Activated naive CD4-positive, alpha-beta T cell treated with anti-CD3 and anti-CD28 coated beads, Interleukin-2, amount 10 ng/mL, durations not matched to agents 7 days and 5 days (primary cell): ENCODE measurements around the gene PGAP3.
"Not testable (repeated sequence)": the region's sequence is repeated elsewhere in the genome, so short reads cannot be mapped to it uniquely, and the experiment has no call there.

Experiments used
- CTCF ChIA-PET: fragments of 350-600 bp; sonication (Branson Sonifier 250); formaldehyde crosslinking; loops from one replicate; lab custom pipeline; 2021; ENCODE audit warnings: antibody characterized with exemption; lab: Charles Lee
- DNase-seq: peaks from one replicate; pipeline ENCODE4 v3.0.0-alpha.2; 2020
- H3K27ac Mint-ChIP-seq: one replicate; pipeline ENCODE4 v1.8.0; 2021; ENCODE audit warnings: mild to moderate bottlenecking, moderate library complexity, mixed read lengths
- H3K27me3 Mint-ChIP-seq: one replicate; pipeline ENCODE4 v1.8.0; 2021; ENCODE audit warnings: mild to moderate bottlenecking, mixed read lengths
- H3K36me3 Mint-ChIP-seq: one replicate; pipeline ENCODE4 v1.8.0; 2021; ENCODE audit warnings: mixed read lengths
- H3K4me1 Mint-ChIP-seq: one replicate; pipeline ENCODE4 v1.8.0; 2021; ENCODE audit warnings: mixed read lengths
- H3K4me3 Mint-ChIP-seq: one replicate; pipeline ENCODE4 v1.8.0; 2021; ENCODE audit warnings: mild to moderate bottlenecking, moderate library complexity, mixed read lengths
- H3K9me3 Mint-ChIP-seq: one replicate; pipeline ENCODE4 v1.8.0; 2021; ENCODE audit warnings: mixed read lengths

The PGAP3 gene

DNA sequence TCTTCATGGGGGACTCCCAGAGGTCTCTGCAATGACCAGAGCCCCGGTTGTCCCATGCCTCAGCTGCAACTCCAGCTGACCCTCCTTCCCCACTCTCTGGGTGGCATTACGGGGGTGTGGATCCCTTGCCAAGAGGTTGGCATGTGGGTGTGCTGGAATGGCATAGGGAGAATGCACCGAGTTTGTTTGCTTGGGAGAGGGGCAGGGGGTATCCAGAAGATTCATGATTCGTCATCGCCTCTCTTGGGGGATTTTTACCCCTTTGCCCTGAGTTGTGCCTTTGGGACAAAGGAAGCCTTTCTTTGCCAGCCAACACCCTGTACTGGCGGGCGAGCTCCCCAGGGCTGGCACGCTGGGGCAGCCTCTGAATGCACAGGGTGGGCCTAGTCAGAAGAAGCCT is 18.5 kb upstream of the PGAP3 start:
- CTCF ChIA-PET = interaction anchor here (1.3 kb wide), 1 partner anchor 84 kb away, joined by 3 read pairs; no protein-coding TSS in a partner anchor
- Mint-ChIP-seq H3K36me3 (no peaks in the 10 kb centered on the region), H3K4me1 (peaks cover 35% of the 10 kb centered on the region), H3K27me3 (peaks cover 39% of the 10 kb centered on the region), H3K4me3 (no peak overlapping the region), H3K27ac (peak overlapping the region; percentile 83), H3K9me3 (no peaks in the 10 kb centered on the region)
- DNase-seq = no peak

DNA sequence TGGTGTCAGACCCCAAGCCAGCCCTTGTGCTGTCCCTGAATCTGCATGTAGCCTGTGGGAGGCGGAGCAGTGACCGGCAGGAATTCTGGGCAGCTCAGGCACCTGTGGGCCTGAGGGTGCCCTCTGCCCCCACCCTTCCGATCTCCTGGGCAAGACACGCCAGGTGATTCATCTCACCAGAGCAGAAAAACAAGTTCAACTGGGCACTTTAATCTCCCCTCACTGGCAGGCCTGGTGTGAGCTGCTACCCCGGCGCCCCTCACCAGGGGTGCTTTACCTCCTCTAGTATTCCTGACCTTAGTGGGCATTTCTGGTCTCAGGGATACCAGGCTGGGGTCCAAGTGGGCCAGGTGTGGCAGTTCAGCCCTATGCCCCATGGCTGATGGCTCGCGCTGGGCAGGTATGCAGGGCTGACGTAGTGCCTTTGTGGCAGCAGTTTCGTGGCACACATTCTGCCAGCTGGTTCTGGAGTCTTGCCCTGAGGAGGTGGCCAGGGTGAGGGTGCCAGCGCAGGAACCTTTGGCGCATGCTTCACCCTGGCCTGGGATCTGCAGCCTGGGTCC is 18.0 kb upstream of the PGAP3 start:
- peaks cover 41% of the 10 kb centered on the region for H3K27me3 Mint-ChIP-seq
- H3K4me3 Mint-ChIP-seq = no peak overlapping the region
- no peaks in the 10 kb centered on the region for H3K9me3 Mint-ChIP-seq
- no peak for DNase-seq
- H3K36me3 Mint-ChIP-seq = no peaks in the 10 kb centered on the region
- CTCF ChIA-PET = interaction anchor here (1.3 kb wide), 1 partner anchor 83 kb away, joined by 3 read pairs; no protein-coding TSS in a partner anchor
- H3K27ac Mint-ChIP-seq = no peak overlapping the region
- peaks cover 36% of the 10 kb centered on the region for H3K4me1 Mint-ChIP-seq

DNA sequence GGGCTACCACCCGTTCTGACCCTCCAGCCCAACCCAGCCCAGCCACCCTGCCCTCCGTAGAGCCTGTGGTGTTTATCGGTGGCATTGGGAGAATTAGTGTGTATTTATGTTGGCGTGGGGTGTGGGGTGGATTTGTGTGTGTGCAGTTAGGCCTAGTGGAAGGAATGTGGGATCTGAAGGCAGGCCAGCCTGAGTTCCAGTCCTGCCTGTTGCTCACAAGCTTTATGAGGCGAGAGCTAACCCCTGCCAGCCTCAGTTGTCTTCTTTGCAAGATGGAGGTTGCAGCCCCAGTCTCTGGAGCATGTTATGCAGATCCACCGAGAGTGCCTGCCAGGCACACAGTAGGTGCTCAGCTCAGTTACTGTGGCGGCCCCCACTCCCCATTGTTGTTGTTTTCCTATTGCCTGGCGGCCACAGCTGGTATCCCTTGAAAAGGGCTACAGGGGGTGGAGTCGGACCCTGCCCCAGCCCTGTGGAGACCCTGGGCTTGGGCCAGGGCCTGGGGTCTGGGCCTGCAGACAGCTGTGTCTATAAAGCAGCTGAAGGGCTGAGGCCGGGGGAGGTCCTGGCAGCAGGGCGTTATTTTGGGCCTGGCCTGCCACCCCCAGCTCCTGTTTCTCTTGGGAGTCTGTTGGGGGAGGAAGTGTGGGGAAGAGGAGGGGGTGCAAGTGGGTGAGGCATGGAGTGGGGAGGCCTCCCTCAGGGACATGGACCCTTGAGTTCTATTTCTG is 17.1 kb upstream of the PGAP3 start:
- DNase-seq = no peak
- CTCF ChIA-PET = no interaction called here
- Mint-ChIP-seq H3K4me3 (no peak overlapping the region), H3K4me1 (peaks cover 37% of the 10 kb centered on the region), H3K27me3 (peaks cover 49% of the 10 kb centered on the region), H3K27ac (no peak overlapping the region), H3K36me3 (no peaks in the 10 kb centered on the region), H3K9me3 (no peaks in the 10 kb centered on the region)

DNA sequence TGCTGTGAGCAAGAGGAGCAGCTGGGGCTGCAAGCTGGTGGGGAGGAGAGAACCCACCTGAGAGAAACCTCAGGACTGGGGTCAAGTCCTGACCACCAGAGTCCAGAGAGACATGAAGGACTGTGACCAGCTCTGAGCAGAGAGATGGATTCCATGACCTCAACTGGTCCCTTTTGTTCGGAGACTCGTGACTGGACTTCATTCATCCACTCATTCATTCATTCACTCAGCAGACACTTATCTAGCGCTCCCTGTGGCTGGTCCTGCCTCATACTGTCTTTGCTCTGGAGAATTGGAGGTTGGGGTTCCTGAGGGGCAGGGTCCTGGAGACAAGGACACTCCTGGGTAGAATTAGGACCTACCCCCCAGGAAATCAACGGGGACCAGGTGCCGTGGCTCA is 16.1 kb upstream of the PGAP3 start:
- H3K36me3 Mint-ChIP-seq = no peaks in the 10 kb centered on the region
- peaks cover 60% of the 10 kb centered on the region for H3K27me3 Mint-ChIP-seq
- peaks cover 35% of the 10 kb centered on the region for H3K4me1 Mint-ChIP-seq
- CTCF ChIA-PET = no interaction called here
- H3K27ac Mint-ChIP-seq = no peak overlapping the region
- H3K9me3 Mint-ChIP-seq = no peaks in the 10 kb centered on the region
- DNase-seq = no peak
- H3K4me3 Mint-ChIP-seq = no peak overlapping the region

DNA sequence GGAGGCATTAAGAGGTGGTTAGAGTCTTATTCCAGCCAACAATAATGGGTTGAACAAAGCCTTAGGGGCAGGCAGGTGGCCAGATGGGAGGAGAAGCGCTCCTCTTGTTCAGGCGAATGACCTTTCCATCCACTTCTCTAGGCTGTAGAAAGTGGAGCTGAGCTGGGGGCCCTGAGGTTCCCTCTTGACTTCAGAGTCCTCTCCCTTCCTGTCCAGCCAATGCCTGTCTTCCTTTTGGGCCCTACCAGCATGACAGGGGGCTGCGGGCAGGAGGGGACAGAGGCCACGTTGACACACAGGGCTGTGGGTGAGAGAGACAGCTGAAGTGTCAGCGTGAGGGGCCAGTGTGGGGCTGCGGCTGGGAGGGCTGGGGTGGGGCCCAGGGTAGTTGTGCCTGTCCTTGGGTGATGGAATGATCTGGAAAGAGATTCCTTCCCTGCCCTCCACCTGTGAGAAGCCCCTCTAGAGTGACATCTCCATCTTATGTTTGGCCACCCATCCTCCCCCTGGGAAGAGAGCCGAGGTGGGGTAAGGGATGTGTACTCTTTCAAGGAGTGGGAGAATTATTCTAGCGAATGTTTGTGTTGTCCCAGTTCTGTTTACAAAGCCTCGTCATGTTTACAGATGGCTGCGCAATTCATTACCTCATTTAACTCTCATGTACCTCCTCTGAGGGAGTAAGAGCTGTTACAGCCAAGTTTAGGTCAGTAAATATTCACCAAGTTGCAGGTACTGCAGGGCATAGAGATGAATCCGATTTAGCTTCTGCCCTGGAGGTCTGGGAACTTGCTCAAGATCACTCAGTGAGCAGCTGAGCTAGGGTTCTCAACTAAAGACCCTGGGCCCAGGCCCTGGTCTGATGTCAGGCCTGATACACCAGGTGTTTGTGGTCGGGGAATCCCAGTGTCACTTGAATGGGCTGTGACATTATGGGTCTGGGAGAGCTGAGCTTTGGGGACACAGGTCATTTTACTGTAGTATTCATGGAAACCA is 15.3 kb upstream of the PGAP3 start:
- peaks cover 30% of the 10 kb centered on the region for H3K4me1 Mint-ChIP-seq
- H3K27me3 Mint-ChIP-seq = peaks cover 67% of the 10 kb centered on the region
- no peak for DNase-seq
- no peaks in the 10 kb centered on the region for H3K36me3 Mint-ChIP-seq
- H3K27ac Mint-ChIP-seq = no peak overlapping the region
- CTCF ChIA-PET = no interaction called here
- no peaks in the 10 kb centered on the region for H3K9me3 Mint-ChIP-seq
- no peak overlapping the region for H3K4me3 Mint-ChIP-seq

DNA sequence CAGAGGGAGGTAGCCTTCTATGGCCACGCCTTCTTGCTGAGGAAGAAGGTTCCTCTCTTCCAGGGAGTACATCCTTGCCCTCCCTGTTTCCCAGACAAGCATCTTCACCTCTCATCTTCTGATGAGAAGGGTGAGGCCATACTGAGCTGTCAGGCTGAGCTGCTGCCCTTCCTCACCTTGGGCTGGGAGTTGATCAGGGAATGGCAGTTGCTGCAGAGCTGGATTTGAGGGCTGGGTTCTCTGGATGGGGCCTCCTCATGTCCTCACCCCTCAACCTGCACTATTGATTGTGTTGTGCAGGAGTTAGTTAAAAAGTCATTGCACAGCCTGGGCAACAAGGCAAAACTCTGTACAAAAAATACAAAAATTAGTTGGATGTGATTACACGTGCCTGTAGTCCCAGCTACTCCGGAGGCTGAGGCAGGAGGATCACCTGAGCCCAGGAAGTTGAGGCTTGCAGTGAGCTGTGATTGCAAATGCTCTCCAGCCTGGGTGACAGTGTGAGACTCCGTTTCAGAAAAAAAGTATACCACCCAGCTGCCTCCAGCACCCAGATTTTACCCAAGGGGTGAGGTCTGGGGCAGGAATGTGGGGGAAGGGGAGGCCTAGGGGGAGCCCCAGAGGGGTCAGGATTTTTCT is 14.0 kb upstream of the PGAP3 start:
- Mint-ChIP-seq H3K27me3 (peaks cover 78% of the 10 kb centered on the region), H3K9me3 (no peaks in the 10 kb centered on the region), H3K36me3 (no peaks in the 10 kb centered on the region), H3K27ac (no peak overlapping the region), H3K4me1 (peaks cover 17% of the 10 kb centered on the region), H3K4me3 (no peak overlapping the region)
- no peak for DNase-seq
- CTCF ChIA-PET = interaction anchor here (1.2 kb wide), 2 partner anchors 33 to 78 kb away, joined by 3 read pairs; partner anchors contain the start of gene PNMT

DNA sequence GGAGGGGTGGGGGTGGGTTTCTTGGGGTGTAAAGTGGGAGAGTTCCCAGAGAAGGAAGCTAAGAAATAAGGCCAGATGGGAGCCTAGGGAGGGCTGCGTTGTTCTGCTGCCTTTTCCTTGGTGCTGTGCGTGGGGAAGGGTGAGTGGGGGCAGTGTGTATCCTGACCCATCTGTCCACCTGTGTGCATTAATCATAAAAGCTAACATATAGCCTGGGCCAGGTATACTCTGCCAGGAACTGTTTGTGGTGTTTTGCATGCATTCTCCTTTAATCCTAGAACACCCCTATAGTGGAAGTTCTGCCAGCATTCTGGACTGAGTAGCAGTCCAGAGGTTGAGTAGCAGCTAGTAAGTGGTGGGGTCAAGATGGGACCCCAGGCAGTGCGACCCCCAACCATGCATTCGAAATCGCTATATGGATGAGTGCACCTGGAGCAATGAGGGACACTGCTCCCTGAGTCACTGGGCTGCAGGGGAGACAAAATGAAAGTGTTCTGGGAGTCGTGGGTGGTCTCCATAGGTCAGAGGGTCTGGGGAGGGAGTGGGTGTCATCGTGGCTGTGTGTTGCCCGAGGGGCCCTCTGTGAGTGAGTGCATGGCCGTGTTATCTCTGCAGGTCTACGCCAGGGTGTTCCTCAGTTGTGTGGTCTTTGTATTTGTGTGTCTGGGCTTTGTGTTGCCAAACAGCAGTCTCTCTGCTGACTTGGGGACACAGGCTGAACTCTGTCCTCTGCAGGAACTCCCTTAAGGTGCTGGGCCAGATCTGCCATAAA is 13.3 kb upstream of the PGAP3 start:
- CTCF ChIA-PET = interaction anchor here (1.2 kb wide), 2 partner anchors 33 to 78 kb away, joined by 3 read pairs; partner anchors contain the start of gene PNMT
- Mint-ChIP-seq H3K4me3 (no peak overlapping the region), H3K27me3 (peaks cover 83% of the 10 kb centered on the region), H3K27ac (no peak overlapping the region), H3K36me3 (no peaks in the 10 kb centered on the region), H3K4me1 (peaks cover 10% of the 10 kb centered on the region), H3K9me3 (no peaks in the 10 kb centered on the region)
- no peak for DNase-seq

DNA sequence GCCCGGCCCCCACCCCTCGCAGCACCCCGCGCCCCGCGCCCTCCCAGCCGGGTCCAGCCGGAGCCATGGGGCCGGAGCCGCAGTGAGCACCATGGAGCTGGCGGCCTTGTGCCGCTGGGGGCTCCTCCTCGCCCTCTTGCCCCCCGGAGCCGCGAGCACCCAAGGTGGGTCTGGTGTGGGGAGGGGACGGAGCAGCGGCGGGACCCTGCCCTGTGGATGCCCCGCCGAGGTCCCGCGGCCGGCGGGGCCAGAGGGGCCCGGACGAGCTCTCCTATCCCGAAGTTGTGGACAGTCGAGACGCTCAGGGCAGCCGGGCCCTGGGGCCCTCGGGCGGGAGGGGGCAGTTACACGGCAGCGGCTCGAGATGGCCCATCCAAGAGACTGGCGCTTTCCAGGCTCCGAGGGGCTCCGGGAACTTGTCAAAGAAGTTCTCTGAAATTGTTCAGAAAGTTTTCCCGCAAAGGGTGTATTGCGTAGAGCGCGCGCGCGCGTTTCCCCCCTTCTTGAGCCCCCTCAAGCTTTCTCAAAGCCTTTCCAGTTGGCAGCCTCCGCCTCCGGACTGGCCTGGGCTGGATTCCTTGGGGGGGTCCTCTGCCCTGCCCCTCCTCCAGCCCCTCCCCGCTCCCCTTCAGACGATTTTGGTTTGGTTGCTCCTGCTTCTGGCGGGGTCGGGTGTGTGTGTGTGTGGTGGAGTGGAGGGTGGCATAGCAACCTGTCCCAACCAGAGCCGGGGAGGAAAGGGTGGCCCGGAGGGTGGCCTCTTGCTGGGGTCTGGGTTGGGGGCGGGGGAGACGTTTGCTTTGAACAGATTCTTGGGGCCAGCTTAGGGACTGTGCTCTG is 12.5 kb upstream of the PGAP3 start:
- CTCF ChIA-PET = interaction anchor here (1.0 kb wide), 1 partner anchor 12 kb away, joined by 3 read pairs; the partner anchor contains the start of gene PGAP3
- no peaks in the 10 kb centered on the region for H3K36me3 Mint-ChIP-seq
- H3K4me3 Mint-ChIP-seq = no peak overlapping the region
- H3K9me3 Mint-ChIP-seq = no peaks in the 10 kb centered on the region
- H3K4me1 Mint-ChIP-seq = peaks cover 10% of the 10 kb centered on the region
- no peak overlapping the region for H3K27ac Mint-ChIP-seq
- no peak for DNase-seq
- H3K27me3 Mint-ChIP-seq = peaks cover 74% of the 10 kb centered on the region

DNA sequence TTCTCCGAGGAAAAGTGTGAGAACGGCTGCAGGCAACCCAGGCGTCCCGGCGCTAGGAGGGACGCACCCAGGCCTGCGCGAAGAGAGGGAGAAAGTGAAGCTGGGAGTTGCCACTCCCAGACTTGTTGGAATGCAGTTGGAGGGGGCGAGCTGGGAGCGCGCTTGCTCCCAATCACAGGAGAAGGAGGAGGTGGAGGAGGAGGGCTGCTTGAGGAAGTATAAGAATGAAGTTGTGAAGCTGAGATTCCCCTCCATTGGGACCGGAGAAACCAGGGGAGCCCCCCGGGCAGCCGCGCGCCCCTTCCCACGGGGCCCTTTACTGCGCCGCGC is 11.9 kb upstream of the PGAP3 start, which contains the start of gene ERBB2:
ERBB2 (plus strand) TSS at position 247 of the 330 bp plus-strand sequence. CDS start 175 bp downstream, outside the sequence.
- Mint-ChIP-seq H3K4me1 (peaks cover 10% of the 10 kb centered on the region), H3K4me3 (peak within 1 kb of the TSS; percentile 43), H3K27me3 (peaks cover 74% of the 10 kb centered on the region), H3K36me3 (no peaks in the 10 kb centered on the region), H3K9me3 (no peaks in the 10 kb centered on the region), H3K27ac (no peak within 1 kb of the TSS)
- CTCF ChIA-PET = interaction anchor here (1.0 kb wide), 1 partner anchor 11 kb away, joined by 3 read pairs; the partner anchor contains the start of gene PGAP3
- DNase-seq = no peak

DNA sequence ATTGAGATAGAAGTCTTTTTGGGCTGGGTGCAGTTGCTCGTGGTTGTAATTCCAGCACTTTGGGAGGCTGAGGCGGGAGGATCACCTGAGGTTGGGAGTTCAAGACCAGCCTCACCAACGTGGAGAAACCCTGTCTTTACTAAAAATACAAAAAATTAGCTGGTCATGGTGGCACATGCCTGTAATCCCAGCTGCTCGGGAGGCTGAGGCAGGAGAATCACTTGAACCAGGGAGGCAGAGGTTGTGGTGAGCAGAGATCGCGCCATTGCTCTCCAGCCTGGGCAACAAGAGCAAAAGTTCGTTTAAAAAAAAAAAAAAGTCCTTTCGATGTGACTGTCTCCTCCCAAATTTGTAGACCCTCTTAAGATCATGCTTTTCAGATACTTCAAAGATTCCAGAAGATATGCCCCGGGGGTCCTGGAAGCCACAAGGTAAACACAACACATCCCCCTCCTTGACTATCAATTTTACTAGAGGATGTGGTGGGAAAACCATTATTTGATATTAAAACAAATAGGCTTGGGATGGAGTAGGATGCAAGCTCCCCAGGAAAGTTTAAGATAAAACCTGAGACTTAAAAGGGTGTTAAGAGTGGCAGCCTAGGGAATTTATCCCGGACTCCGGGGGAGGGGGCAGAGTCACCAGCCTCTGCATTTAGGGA is 11.4 kb upstream of the PGAP3 start:
- peaks cover 74% of the 10 kb centered on the region for H3K27me3 Mint-ChIP-seq
- peaks cover 10% of the 10 kb centered on the region for H3K4me1 Mint-ChIP-seq

DNA sequence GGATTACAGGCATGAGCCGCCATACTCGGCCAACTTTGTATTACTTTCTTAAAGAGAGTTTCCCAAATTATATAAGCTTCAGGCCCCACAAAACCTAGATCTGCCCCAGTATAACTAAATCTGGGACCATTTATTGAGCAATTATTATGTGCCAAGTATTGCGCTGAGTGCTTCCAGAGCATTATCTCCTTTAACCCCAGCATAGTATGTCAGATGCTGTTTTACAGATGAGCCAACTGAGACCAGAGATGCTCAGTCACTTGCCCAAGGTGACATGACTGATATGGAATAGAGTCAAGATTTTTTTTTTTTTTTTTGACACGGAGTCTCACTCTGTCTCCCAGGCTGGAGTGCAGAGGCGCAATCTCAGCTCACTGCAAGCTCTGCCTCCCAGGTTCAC is 10.1 kb upstream of the PGAP3 start:
- no peak overlapping the region for H3K27ac Mint-ChIP-seq
- H3K36me3 Mint-ChIP-seq = no peaks in the 10 kb centered on the region
- no peak overlapping the region for H3K4me3 Mint-ChIP-seq
- peaks cover 10% of the 10 kb centered on the region for H3K4me1 Mint-ChIP-seq
- no peaks in the 10 kb centered on the region for H3K9me3 Mint-ChIP-seq
- CTCF ChIA-PET = no interaction called here
- DNase-seq = no peak
- peaks cover 64% of the 10 kb centered on the region for H3K27me3 Mint-ChIP-seq

More for the DNA sequence above, 11.4 kb upstream of the PGAP3 start:
- H3K9me3 Mint-ChIP-seq, H3K4me3 Mint-ChIP-seq, H3K27ac Mint-ChIP-seq, DNase-seq, CTCF ChIA-PET, H3K36me3 Mint-ChIP-seq: not testable (repeated sequence)

DNA sequence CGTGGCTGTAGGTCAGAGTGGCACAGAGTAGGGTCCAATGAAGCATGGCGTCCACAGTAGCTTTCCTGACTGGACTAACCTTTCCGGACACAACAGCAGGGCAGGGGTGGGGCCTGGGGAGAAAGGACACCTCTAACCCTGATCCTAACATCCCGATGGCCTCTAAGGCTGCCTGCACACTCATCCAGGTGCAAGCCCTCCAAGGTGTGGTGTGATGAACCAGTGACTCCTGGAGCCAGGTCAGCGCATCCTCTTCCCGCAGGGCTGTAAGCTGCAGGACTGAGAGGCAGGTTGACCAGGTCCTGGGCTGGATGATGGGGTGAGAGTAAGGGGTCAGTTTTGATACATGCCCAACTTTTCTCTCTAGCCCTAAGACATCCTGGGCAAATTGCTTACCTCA is 8.9 kb upstream of the PGAP3 start:
- Mint-ChIP-seq H3K4me3 (no peak overlapping the region), H3K36me3 (no peaks in the 10 kb centered on the region), H3K27me3 (peaks cover 52% of the 10 kb centered on the region), H3K9me3 (no peaks in the 10 kb centered on the region), H3K27ac (no peak overlapping the region), H3K4me1 (peaks cover 10% of the 10 kb centered on the region)
- CTCF ChIA-PET = interaction anchor here (0.6 to 2.1 kb wide), 3 partner anchors 26 to 73 kb away, joined by 3 to 5 read pairs (median 3); partner anchors contain the start of gene MIEN1
- DNase-seq = no peak
